Natural killer cell (primary cell): Measurements from ENCODE around the gene SAFB2. TPM values are rescaled to one million over a fixed set of nuclear protein-coding genes. Genes with fewer than 3 reads are reported as not detected.

ENCODE experiments used
- ATAC-seq, 3 donors: fragments of 150-1000 bp in 2 of 3; fragments of 200-7000 bp in 1 of 3; cut with Tn5 transposase; 1 replicate in 1 of 3; 2 replicates in 2 of 3; pipeline ENCODE4 v1.10.0; 2021; ENCODE audit warnings: mild to moderate bottlenecking in 2 of 3, moderate library complexity in 2 of 3
- DNase-seq, 2 donors: peaks; one replicate each; pipeline versions ENCODE4 v3.0.0 to v3.0.0-alpha.2; 2013 to 2021; ENCODE audit warnings: mixed read lengths in 1 of 2
- H3K27ac ChIP-seq: one replicate; pipeline ENCODE4 v1.5.1; 2013; ENCODE audit warnings: mild to moderate bottlenecking, low read length
- H3K27me3 ChIP-seq: one replicate; pipeline ENCODE4 v1.6.1; 2013; ENCODE audit warnings: low read length; ENCODE audit not compliant: control insufficient read depth, insufficient read depth
- H3K36me3 ChIP-seq: one replicate; pipeline ENCODE4 v1.6.1; 2013; ENCODE audit warnings: low read length; ENCODE audit not compliant: control insufficient read depth, insufficient read depth
- H3K4me1 ChIP-seq: one replicate; pipeline ENCODE4 v1.6.1; 2013; ENCODE audit warnings: low read length; ENCODE audit not compliant: control insufficient read depth, insufficient read depth
- H3K4me3 ChIP-seq: one replicate; pipeline ENCODE4 v1.5.1; 2013; ENCODE audit warnings: low read length
- H3K9me3 ChIP-seq: one replicate; pipeline ENCODE4 v1.6.1; 2013; ENCODE audit warnings: low read length; ENCODE audit not compliant: control insufficient read depth, insufficient read depth
- H3K27ac Mint-ChIP-seq, 2 donors: one replicate each; pipeline ENCODE4 v1.8.0; 2022; ENCODE audit warnings: mild to moderate bottlenecking in 2 of 2, mixed read lengths in 2 of 2, moderate library complexity in 1 of 2
- H3K27me3 Mint-ChIP-seq, 2 donors: one replicate each; pipeline ENCODE4 v1.8.0; 2022; ENCODE audit warnings: low read depth in 2 of 2, mixed read lengths in 2 of 2
- H3K36me3 Mint-ChIP-seq: one replicate; pipeline ENCODE4 v1.8.0; 2022; ENCODE audit warnings: mixed read lengths
- H3K4me1 Mint-ChIP-seq, 2 donors: one replicate each; pipeline ENCODE4 v1.8.0; 2022; ENCODE audit warnings: mixed read lengths in 2 of 2
- H3K4me3 Mint-ChIP-seq: one replicate; pipeline ENCODE4 v1.8.0; 2022; ENCODE audit warnings: mild to moderate bottlenecking, moderate library complexity, mixed read lengths
- H3K9me3 Mint-ChIP-seq, 2 donors: one replicate each; pipeline ENCODE4 v1.8.0; 2022; ENCODE audit warnings: mixed read lengths in 2 of 2
- CTCF ChIP-seq: fragments of 200-600 bp; IDR thresholded peaks from one replicate; pipeline ENCODE4 v1.8.0; 2022; ENCODE audit warnings: antibody characterized with exemption
- WGBS: methylation state at CpG from one replicate; pipeline ENCODE4 v1.1.7; 2013; ENCODE audit warnings: missing lambda C conversion rate; ENCODE audit not compliant: insufficient coverage; 5-methylcytosine and 5-hydroxymethylcytosine counted together
- intact Hi-C: fragments of 100-400 bp; cut with micrococcal nuclease; formaldehyde crosslinking; loops from one replicate; pipeline ENCODE4 v1.14.2; 2022
- total RNA-seq, 4 donors: library from RNA; stranded (reverse); fragments of 120-200 nt in 1 of 4; gene quantifications; one replicate each; pipeline versions ENCODE4 v1.2.3 to v1.2.4, GENCODE V29; 2013 to 2022

SAFB2 gene
- total RNA-seq, 3 donors from 2014 or later (not counting 1 experiment from before 2014, with no cell fraction given), result 232 to 264 (median 258) TPM

- H3K27me3 Mint-ChIP-seq, result no peaks in the 10 kb centered on the region
- no peak overlapping the region for H3K4me3 Mint-ChIP-seq
- TF ChIP-seq CTCF, result no peak
- no peaks in the 10 kb centered on the region for H3K27me3 ChIP-seq
- H3K36me3 Mint-ChIP-seq, result peaks cover 10% of the 10 kb centered on the region
- intact Hi-C loops, result no loop called here
- DNase-seq, result no peak
- H3K4me1 Mint-ChIP-seq, result peaks cover 59 to 60% of the 10 kb centered on the region in 2 donors
- WGBS, result 89% methylated on average over 5 of the region's 5 CpGs
- no peak for ATAC-seq
- H3K36me3 ChIP-seq, result peaks cover 21% of the 10 kb centered on the region
- no peak overlapping the region for H3K4me3 ChIP-seq
- H3K4me1 ChIP-seq, result peaks cover 19% of the 10 kb centered on the region
- no peaks in the 10 kb centered on the region for H3K9me3 Mint-ChIP-seq
- H3K27ac ChIP-seq, result no peak overlapping the region
- H3K9me3 ChIP-seq, result no peaks in the 10 kb centered on the region
- H3K27ac Mint-ChIP-seq, result peak overlapping the region; percentile 15 to 43
Measured at GRCh38 chr19:5632657-5633056, 10.1 kb upstream of the SAFB2 start.

- DNase-seq, result no peak
- no peaks in the 10 kb centered on the region for H3K9me3 Mint-ChIP-seq
- no peak overlapping the region for H3K4me3 Mint-ChIP-seq
- H3K27me3 ChIP-seq, result no peaks in the 10 kb centered on the region
- peak overlapping the region; percentile 15 to 43 for H3K27ac Mint-ChIP-seq
- peaks cover 23% of the 10 kb centered on the region for H3K4me1 ChIP-seq
- peaks cover 25% of the 10 kb centered on the region for H3K36me3 ChIP-seq
- WGBS, result 82% methylated on average over 3 of the region's 4 CpGs
- no peak for TF ChIP-seq CTCF
- H3K36me3 Mint-ChIP-seq, result peaks cover 13% of the 10 kb centered on the region
- H3K27ac ChIP-seq, result no peak overlapping the region
- no peaks in the 10 kb centered on the region for H3K9me3 ChIP-seq
- intact Hi-C loops, result no loop called here
- no peak for ATAC-seq
- peaks cover 60% of the 10 kb centered on the region in 2 donors for H3K4me1 Mint-ChIP-seq
- no peaks in the 10 kb centered on the region for H3K27me3 Mint-ChIP-seq
- no peak overlapping the region for H3K4me3 ChIP-seq
Measured at GRCh38 chr19:5632241-5632612, 9.7 kb upstream of the SAFB2 start.

- Mint-ChIP-seq H3K27me3 (no peaks in the 10 kb centered on the region), H3K4me3 (peak overlapping the region; percentile 35), H3K4me1 (peaks cover 61% of the 10 kb centered on the region in 2 donors), H3K27ac (peak overlapping the region; percentile 15 to 43), H3K36me3 (peaks cover 13% of the 10 kb centered on the region), H3K9me3 (no peaks in the 10 kb centered on the region)
- no peak for DNase-seq
- H3K27ac ChIP-seq, result no peak overlapping the region
- ATAC-seq, result no peak
- H3K9me3 ChIP-seq, result no peaks in the 10 kb centered on the region
- no peak overlapping the region for H3K4me3 ChIP-seq
- TF ChIP-seq CTCF, result no peak
- H3K36me3 ChIP-seq, result peaks cover 30% of the 10 kb centered on the region
- H3K4me1 ChIP-seq, result peaks cover 28% of the 10 kb centered on the region
- no peaks in the 10 kb centered on the region for H3K27me3 ChIP-seq
- WGBS, result 90% methylated on average over 8 of the region's 9 CpGs
- intact Hi-C loops, result no loop called here
Measured at GRCh38 chr19:5631567-5632240, 9.1 kb upstream of the SAFB2 start.
